Ishikawa (cell line): ENCODE results near the gene RPA1.

Experiments used
- CREB1 ChIP-seq: IDR thresholded peaks from 2 replicates; pipeline ENCODE4 v1.6.1; 2012; ENCODE audit warnings: low read depth
- EGR1 ChIP-seq: IDR thresholded peaks from 2 replicates; pipeline ENCODE4 v1.6.1; 2012
- EP300 ChIP-seq: IDR thresholded peaks from 2 replicates; pipeline ENCODE4 v1.6.1; 2012; ENCODE audit warnings: borderline replicate concordance
- FOXM1 ChIP-seq: IDR thresholded peaks from 2 replicates; pipeline ENCODE4 v1.6.1; 2012; ENCODE audit warnings: low read depth, borderline replicate concordance
- NFIC ChIP-seq: IDR thresholded peaks from 2 replicates; pipeline ENCODE4 v1.6.1; 2012
- RAD21 ChIP-seq: IDR thresholded peaks from 2 replicates; pipeline ENCODE4 v1.6.1; 2012; ENCODE audit warnings: low read depth
- TAF1 ChIP-seq: IDR thresholded peaks from 2 replicates; pipeline ENCODE4 v1.6.1; 2012; ENCODE audit warnings: low read depth, mild to moderate bottlenecking
- TEAD4 ChIP-seq: IDR thresholded peaks from 2 replicates; pipeline ENCODE4 v1.6.1; 2012
- YY1 ChIP-seq: IDR thresholded peaks from 2 replicates; pipeline ENCODE4 v1.6.1; 2012; ENCODE audit warnings: low read depth
- ZBTB7A ChIP-seq: IDR thresholded peaks from 2 replicates; pipeline ENCODE4 v1.6.1; 2012; ENCODE audit warnings: low read depth
- TF ChIP-seq, protein P1 (sequence below): IDR thresholded peaks from 2 replicates; pipeline ENCODE4 v1.6.1; 2012; ENCODE audit warnings: low read depth, mild to moderate bottlenecking

GRCh38 chr17:1933875-1934715 is 104.3 kb downstream of the RPA1 start:
- TF ChIP-seq TAF1 (no peak), TEAD4 (no peak), EP300 (no peak), ZBTB7A (no peak), YY1 (no peak), RAD21 (no peak), NFIC (no peak), EGR1 (no peak), FOXM1 (no peak), CREB1 (no peak)
- TF ChIP-seq, protein P1, sequence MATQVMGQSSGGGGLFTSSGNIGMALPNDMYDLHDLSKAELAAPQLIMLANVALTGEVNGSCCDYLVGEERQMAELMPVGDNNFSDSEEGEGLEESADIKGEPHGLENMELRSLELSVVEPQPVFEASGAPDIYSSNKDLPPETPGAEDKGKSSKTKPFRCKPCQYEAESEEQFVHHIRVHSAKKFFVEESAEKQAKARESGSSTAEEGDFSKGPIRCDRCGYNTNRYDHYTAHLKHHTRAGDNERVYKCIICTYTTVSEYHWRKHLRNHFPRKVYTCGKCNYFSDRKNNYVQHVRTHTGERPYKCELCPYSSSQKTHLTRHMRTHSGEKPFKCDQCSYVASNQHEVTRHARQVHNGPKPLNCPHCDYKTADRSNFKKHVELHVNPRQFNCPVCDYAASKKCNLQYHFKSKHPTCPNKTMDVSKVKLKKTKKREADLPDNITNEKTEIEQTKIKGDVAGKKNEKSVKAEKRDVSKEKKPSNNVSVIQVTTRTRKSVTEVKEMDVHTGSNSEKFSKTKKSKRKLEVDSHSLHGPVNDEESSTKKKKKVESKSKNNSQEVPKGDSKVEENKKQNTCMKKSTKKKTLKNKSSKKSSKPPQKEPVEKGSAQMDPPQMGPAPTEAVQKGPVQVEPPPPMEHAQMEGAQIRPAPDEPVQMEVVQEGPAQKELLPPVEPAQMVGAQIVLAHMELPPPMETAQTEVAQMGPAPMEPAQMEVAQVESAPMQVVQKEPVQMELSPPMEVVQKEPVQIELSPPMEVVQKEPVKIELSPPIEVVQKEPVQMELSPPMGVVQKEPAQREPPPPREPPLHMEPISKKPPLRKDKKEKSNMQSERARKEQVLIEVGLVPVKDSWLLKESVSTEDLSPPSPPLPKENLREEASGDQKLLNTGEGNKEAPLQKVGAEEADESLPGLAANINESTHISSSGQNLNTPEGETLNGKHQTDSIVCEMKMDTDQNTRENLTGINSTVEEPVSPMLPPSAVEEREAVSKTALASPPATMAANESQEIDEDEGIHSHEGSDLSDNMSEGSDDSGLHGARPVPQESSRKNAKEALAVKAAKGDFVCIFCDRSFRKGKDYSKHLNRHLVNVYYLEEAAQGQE, result no peak
